Liver (tissue), 9 donors: ENCODE measurements around the gene TLR1. TPM values are rescaled to one million over a fixed set of nuclear protein-coding genes. Genes with fewer than 3 reads are reported as not detected.

Experiments used
- DNase-seq: peaks from one replicate; pipeline ENCODE4 v3.0.0-alpha.2; 2017; ENCODE audit warnings: low spot score
- H3K27ac ChIP-seq, 2 donors: one replicate each; pipeline ENCODE4 v1.7.0; 2013; ENCODE audit warnings: inconsistent platforms in 2 of 2, low read length in 2 of 2, control low read depth in 1 of 2, low read depth in 1 of 2, mild to moderate bottlenecking in 1 of 2
- H3K27me3 ChIP-seq, 4 donors: one replicate each; pipeline versions ENCODE4 v1.6.1 to v1.7.0; 2013; ENCODE audit warnings: low read length in 3 of 4, inconsistent platforms in 1 of 4, mild to moderate bottlenecking in 1 of 4, moderate library complexity in 1 of 4; ENCODE audit not compliant: control insufficient read depth in 4 of 4, insufficient read depth in 4 of 4
- H3K36me3 ChIP-seq, 4 donors: one replicate each; pipeline versions ENCODE4 v1.6.1 to v1.7.0; 2013; ENCODE audit warnings: low read length in 3 of 4, mild to moderate bottlenecking in 3 of 4, low read depth in 1 of 4, moderate library complexity in 1 of 4; ENCODE audit not compliant: control insufficient read depth in 4 of 4, insufficient read depth in 3 of 4
- H3K4me1 ChIP-seq, 4 donors: one replicate each; pipeline versions ENCODE4 v1.6.1 to v1.7.0; 2013; ENCODE audit warnings: low read length in 3 of 4, mild to moderate bottlenecking in 3 of 4, moderate library complexity in 1 of 4; ENCODE audit not compliant: control insufficient read depth in 4 of 4, insufficient read depth in 4 of 4
- H3K4me3 ChIP-seq, 3 donors: one replicate each; pipeline versions ENCODE4 v1.6.1 to v1.7.0; 2013; ENCODE audit warnings: low read length in 3 of 3, control low read depth in 1 of 3, low read depth in 1 of 3, mild to moderate bottlenecking in 1 of 3
- H3K9ac ChIP-seq, 2 donors: one replicate each; pipeline ENCODE4 v1.7.0; 2013; ENCODE audit warnings: low read length in 2 of 2, mild to moderate bottlenecking in 2 of 2, moderate library complexity in 2 of 2, control low read depth in 1 of 2, low read depth in 1 of 2
- H3K9me3 ChIP-seq, 4 donors: one replicate each; pipeline versions ENCODE4 v1.6.1 to v1.7.0; 2013; ENCODE audit warnings: low read length in 3 of 4; ENCODE audit not compliant: control insufficient read depth in 4 of 4
- ATF3 ChIP-seq: IDR thresholded peaks from 2 replicates; pipeline ENCODE4 v1.6.1; 2016; ENCODE audit warnings: antibody characterized with exemption
- CTCF ChIP-seq: fragments of 150-350 bp; IDR thresholded peaks from 2 replicates; pipeline ENCODE4 v1.5.1; 2017; ENCODE audit warnings: improper control_type of control experiment, low read depth, low read length; ENCODE audit not compliant: missing input control
- EGR1 ChIP-seq, 2 donors: IDR thresholded peaks; 2 replicates each; pipeline ENCODE4 v1.6.1; 2016 to 2018; ENCODE audit warnings: antibody characterized with exemption in 2 of 2, low read depth in 2 of 2
- FOXA2 ChIP-seq: IDR thresholded peaks from 2 replicates; pipeline ENCODE4 v1.6.1; 2016; ENCODE audit warnings: antibody characterized with exemption
- GABPA ChIP-seq, 2 donors: IDR thresholded peaks in 1 of 2; conservative IDR thresholded peaks in 1 of 2; 2 replicates each; pipeline ENCODE4 v1.6.1; 2016; ENCODE audit warnings: antibody characterized with exemption in 2 of 2, mild to moderate bottlenecking in 1 of 2, moderate library complexity in 1 of 2
- HNF4A ChIP-seq, 2 donors: conservative IDR thresholded peaks; 2 replicates each; pipeline ENCODE4 v1.6.1; 2016; ENCODE audit warnings: antibody characterized with exemption in 2 of 2, mild to moderate bottlenecking in 2 of 2
- HNF4G ChIP-seq: IDR thresholded peaks from 2 replicates; pipeline ENCODE4 v1.6.1; 2016; ENCODE audit warnings: antibody characterized with exemption
- JUND ChIP-seq, 2 donors: IDR thresholded peaks; 2 replicates each; pipeline ENCODE4 v1.6.1; 2016; ENCODE audit warnings: antibody characterized with exemption in 2 of 2
- MAX ChIP-seq: IDR thresholded peaks from 2 replicates; pipeline ENCODE4 v1.6.1; 2016; ENCODE audit warnings: antibody characterized with exemption
- NR2F2 ChIP-seq: IDR thresholded peaks from 2 replicates; pipeline ENCODE4 v1.6.1; 2016; ENCODE audit warnings: antibody characterized with exemption
- RAD21 ChIP-seq, 2 donors: IDR thresholded peaks; 2 replicates each; pipeline ENCODE4 v1.6.1; 2016; ENCODE audit warnings: antibody characterized with exemption in 2 of 2, mild to moderate bottlenecking in 2 of 2
- RXRA ChIP-seq, 2 donors: IDR thresholded peaks; 2 replicates each; pipeline ENCODE4 v1.6.1; 2017 to 2018; ENCODE audit warnings: antibody characterized with exemption in 2 of 2, mild to moderate bottlenecking in 1 of 2
- SP1 ChIP-seq: IDR thresholded peaks from 2 replicates; pipeline ENCODE4 v1.6.1; 2018; ENCODE audit warnings: antibody characterized with exemption, mild to moderate bottlenecking
- TAF1 ChIP-seq: conservative IDR thresholded peaks from 2 replicates; pipeline ENCODE4 v1.6.1; 2016; ENCODE audit warnings: antibody characterized with exemption, mild to moderate bottlenecking
- WGBS: extraction: QIAGEN DNeasy Blood & Tissue Kit; methylation state at CpG from one replicate; pipeline ENCODE4 v1.1.7; 2013; 5-methylcytosine and 5-hydroxymethylcytosine counted together
- polyA plus RNA-seq, 2 donors: library from polyadenylated mRNA; stranded (reverse) in 1 of 2; unstranded in 1 of 2; fragments of 200-250 nt in 1 of 2; fragments of >200 nt in 1 of 2; fragmentation: Nextera tagmentation in 1 of 2; extraction: Ambion mirVana in 1 of 2; gene quantifications; one replicate each; pipeline versions ENCODE4 v1.2.1 to v1.2.3, GENCODE V29; 2013 to 2015
- total RNA-seq, 2 donors: library from RNA; depleted of rRNA; stranded (reverse); fragments of >200 nt; gene quantifications; one replicate each; pipeline ENCODE4 v1.2.3, GENCODE V29; 2014
- donor health status: healthy.
- donor health status: healthy.
- donor health status: healthy.
- donor health status: healthy.
- donor health status: healthy.

Gene TLR1
- total and polyA plus RNA-seq, 4 donors, result 2.7 to 10.0 (median 6.4) TPM

GRCh38 chr4:38842994-38843393 is 38.4 kb upstream of the TLR1 start:
- WGBS, result 94% methylated on average over 4 of the region's 4 CpGs
- H3K4me1 ChIP-seq, result no peaks in the 10 kb centered on the region
- no peak overlapping the region for H3K27ac ChIP-seq
- TF ChIP-seq NR2F2 (no peak), JUND (IDR thresholded peaks at IDR 0.05) (no peak), ATF3 (no peak), EGR1 (IDR thresholded peaks at IDR 0.05; ENCODE audit: low read depth in 2 of 2) (no peak), MAX (no peak), HNF4G (no peak), RAD21 (IDR thresholded peaks at IDR 0.05) (no peak), GABPA (IDR thresholded peaks at IDR 0.05 in 1 of 2, conservative IDR thresholded peaks at IDR 0.05 in 1 of 2) (no peak), SP1 (no peak), CTCF (no peak), TAF1 (no peak)
- no peaks in the 10 kb centered on the region for H3K9me3 ChIP-seq
- H3K36me3 ChIP-seq, result no peaks in the 10 kb centered on the region
- no peak for DNase-seq
- H3K9ac ChIP-seq, result no peak overlapping the region
- no peaks in the 10 kb centered on the region for H3K27me3 ChIP-seq
- no peak overlapping the region for H3K4me3 ChIP-seq

GRCh38 chr4:38837849-38838248 is 33.3 kb upstream of the TLR1 start:
- H3K36me3 ChIP-seq, result no peaks in the 10 kb centered on the region
- no peak for DNase-seq
- H3K4me1 ChIP-seq, result no peaks in the 10 kb centered on the region
- no peak overlapping the region for H3K27ac ChIP-seq
- no peak for TF ChIP-seq RXRA (IDR thresholded peaks at IDR 0.05)
- no peaks in the 10 kb centered on the region for H3K9me3 ChIP-seq
- no peak overlapping the region for H3K9ac ChIP-seq
- WGBS, result 69% methylated on average over 2 of the region's 2 CpGs
- no peaks in the 10 kb centered on the region for H3K27me3 ChIP-seq
- no peak overlapping the region for H3K4me3 ChIP-seq

GRCh38 chr4:38837334-38837733 is 32.7 kb upstream of the TLR1 start:
- no peak overlapping the region for H3K4me3 ChIP-seq
- no peak overlapping the region for H3K9ac ChIP-seq
- DNase-seq, result no peak
- no peak overlapping the region for H3K27ac ChIP-seq
- H3K9me3 ChIP-seq, result no peaks in the 10 kb centered on the region
- no peaks in the 10 kb centered on the region for H3K36me3 ChIP-seq
- no peak for TF ChIP-seq JUND (IDR thresholded peaks at IDR 0.05)
- no peak for TF ChIP-seq RXRA (IDR thresholded peaks at IDR 0.05)
- TF ChIP-seq ATF3, result no peak
- TF ChIP-seq NR2F2, result no peak
- H3K4me1 ChIP-seq, result no peaks in the 10 kb centered on the region
- H3K27me3 ChIP-seq, result no peaks in the 10 kb centered on the region

- WGBS, result 98% methylated on average over 4 of the region's 4 CpGs
- no peak for DNase-seq
- Histone ChIP-seq H3K36me3 (no peaks in the 10 kb centered on the region), H3K9ac (no peak overlapping the region), H3K4me3 (no peak overlapping the region), H3K27me3 (no peaks in the 10 kb centered on the region), H3K9me3 (no peaks in the 10 kb centered on the region), H3K4me1 (no peaks in the 10 kb centered on the region), H3K27ac (no peak overlapping the region)
- TF ChIP-seq HNF4A (conservative IDR thresholded peaks at IDR 0.05), result no peak
- TF ChIP-seq RXRA (IDR thresholded peaks at IDR 0.05), result no peak
- TF ChIP-seq CTCF, result no peak
- no peak for TF ChIP-seq RAD21 (IDR thresholded peaks at IDR 0.05)
- TF ChIP-seq NR2F2, result no peak
- no peak for TF ChIP-seq SP1
- TF ChIP-seq ATF3, result no peak
- TF ChIP-seq GABPA (IDR thresholded peaks at IDR 0.05 in 1 of 2, conservative IDR thresholded peaks at IDR 0.05 in 1 of 2), result no peak
- TF ChIP-seq MAX, result no peak
- no peak for TF ChIP-seq TAF1
- no peak for TF ChIP-seq FOXA2
Observed at GRCh38 chr4:38834570-38834969, 30.0 kb upstream of the TLR1 start.
